GM19395 (cell line): Measurements from ENCODE around the gene MS4A2.
"Not testable (repeated sequence)": the region's sequence is repeated elsewhere in the genome, so short reads cannot be mapped to it uniquely, and the experiment has no call there.

Experiments used
- ATAC-seq: cut with Tn5 transposase; IDR thresholded peaks from one replicate; pipeline ENCODE4 v1.9.1; 2021; ENCODE audit warnings: mild to moderate bottlenecking, moderate library complexity; ENCODE audit not compliant: unreplicated experiment

MS4A2 gene

GRCh38 chr11:60100516-60100915 lies 12.1 kb downstream of the MS4A2 start:
- ATAC-seq: no peak

- ATAC-seq: not testable (repeated sequence)
Observed at GRCh38 chr11:60101368-60101767, 12.9 kb downstream of the MS4A2 start.

GRCh38 chr11:60104471-60105115 lies 16.1 kb downstream of the MS4A2 start:
- not testable (repeated sequence) for ATAC-seq

- not testable (repeated sequence) for ATAC-seq
Observed at GRCh38 chr11:60108631-60109030, 20.2 kb downstream of the MS4A2 start.

GRCh38 chr11:60111793-60112192 lies 23.3 kb downstream of the MS4A2 start:
- no peak for ATAC-seq

- no peak for ATAC-seq
Observed at GRCh38 chr11:60116996-60117790, 28.7 kb downstream of the MS4A2 start.

- no peak for ATAC-seq
Observed at GRCh38 chr11:60118338-60118737, 29.9 kb downstream of the MS4A2 start.

GRCh38 chr11:60119710-60120109 lies 31.2 kb downstream of the MS4A2 start:
- no peak for ATAC-seq

- ATAC-seq: no peak
Observed at GRCh38 chr11:60121264-60121663, 32.8 kb downstream of the MS4A2 start.

GRCh38 chr11:60122414-60123036 lies 34.1 kb downstream of the MS4A2 start:
- ATAC-seq: no peak

GRCh38 chr11:60124802-60125432 lies 36.5 kb downstream of the MS4A2 start:
- ATAC-seq: no peak

- ATAC-seq: no peak
Observed at GRCh38 chr11:60125956-60126585, 37.6 kb downstream of the MS4A2 start.

- no peak for ATAC-seq
Observed at GRCh38 chr11:60127311-60127811, 38.9 kb downstream of the MS4A2 start.

GRCh38 chr11:60128376-60128775 lies 39.9 kb downstream of the MS4A2 start:
- no peak for ATAC-seq

GRCh38 chr11:60128866-60129265 lies 40.4 kb downstream of the MS4A2 start:
- ATAC-seq: not testable (repeated sequence)

GRCh38 chr11:60129853-60130252 lies 41.4 kb downstream of the MS4A2 start:
- no peak for ATAC-seq

- ATAC-seq: no peak
Observed at GRCh38 chr11:60130496-60130895, 42.0 kb downstream of the MS4A2 start.

- no peak for ATAC-seq
Observed at GRCh38 chr11:60131912-60132311, 43.4 kb downstream of the MS4A2 start.

GRCh38 chr11:60133917-60134316 lies 45.5 kb downstream of the MS4A2 start:
- ATAC-seq: no peak

- no peak for ATAC-seq
Observed at GRCh38 chr11:60143768-60144167, 55.3 kb downstream of the MS4A2 start.

GRCh38 chr11:60145677-60146076 lies 57.2 kb downstream of the MS4A2 start:
- no peak for ATAC-seq
